ENCODE data around the gene SHROOM1. TPM values are rescaled to one million over a fixed set of nuclear protein-coding genes. Genes with fewer than 3 reads are reported as not detected.
"Not testable (repeated sequence)": the region's sequence is repeated elsewhere in the genome, so short reads cannot be mapped to it uniquely, and the experiment has no call there.

Gene SHROOM1
- total RNA-seq, 1 experiment from 2014 or later: 1.6 TPM

- H2AFZ ChIP-seq (ENCODE audit: low read length); H3K9me2 ChIP-seq (replicated peaks; ENCODE audit: insufficient read depth, low read length); H3K9ac ChIP-seq (ENCODE audit: low read length): not testable (repeated sequence)
These were observed 27.8 kb downstream of the SHROOM1 start for GRCh38 chr5:132802685-132803066.

GRCh38 chr5:132802044-132802684 lies 28.3 kb downstream of the SHROOM1 start:
- no peaks in the 10 kb centered on the region for H3K36me3 ChIP-seq (ENCODE audit: insufficient read depth, low read length)
- no peaks in the 10 kb centered on the region for H4K20me1 ChIP-seq (ENCODE audit: insufficient read depth, low read depth, low read length)
- no peaks in the 10 kb centered on the region for H3K4me1 ChIP-seq (ENCODE audit: low read length)
- H2AFZ ChIP-seq (ENCODE audit: low read length): no peak overlapping the region
- no peaks in the 10 kb centered on the region for H3K9me2 ChIP-seq (replicated peaks; ENCODE audit: insufficient read depth, low read length)
- H3K4me3 ChIP-seq (ENCODE audit: low read length): no peak overlapping the region
- no peak for DNase-seq
- H3K4me2 ChIP-seq (ENCODE audit: low read depth, low read length, poor library complexity, severe bottlenecking): no peak overlapping the region
- H3K9me3 ChIP-seq (ENCODE audit: low read length): no peaks in the 10 kb centered on the region
- H3K9ac ChIP-seq (ENCODE audit: low read length): no peak overlapping the region
- H3K79me2 ChIP-seq (ENCODE audit: low read length): no peaks in the 10 kb centered on the region
- no peak overlapping the region for H3K27ac ChIP-seq (ENCODE audit: low read length)
- H3K27me3 ChIP-seq (ENCODE audit: low read length): no peaks in the 10 kb centered on the region

More at GRCh38 chr5:132802685-132803066, 27.8 kb downstream of the SHROOM1 start:
- DNase-seq; H3K9me3 ChIP-seq (ENCODE audit: low read length); H3K79me2 ChIP-seq (ENCODE audit: low read length); H3K4me3 ChIP-seq (ENCODE audit: low read length); H3K4me1 ChIP-seq (ENCODE audit: low read length); H3K27ac ChIP-seq (ENCODE audit: low read length); H3K36me3 ChIP-seq (ENCODE audit: insufficient read depth, low read length); H3K4me2 ChIP-seq (ENCODE audit: low read depth, low read length, poor library complexity, severe bottlenecking); H3K27me3 ChIP-seq (ENCODE audit: low read length); H4K20me1 ChIP-seq (ENCODE audit: insufficient read depth, low read depth, low read length): not testable (repeated sequence)

- H4K20me1 ChIP-seq (ENCODE audit: insufficient read depth, low read depth, low read length): no peaks in the 10 kb centered on the region
These were observed 29.9 kb downstream of the SHROOM1 start for GRCh38 chr5:132800545-132800944.

GRCh38 chr5:132799392-132799791 lies 31.1 kb downstream of the SHROOM1 start:
- Histone ChIP-seq H2AFZ (ENCODE audit: low read length) (no peak overlapping the region), H3K36me3 (ENCODE audit: insufficient read depth, low read length) (no peaks in the 10 kb centered on the region), H3K79me2 (ENCODE audit: low read length) (no peaks in the 10 kb centered on the region), H3K9me3 (ENCODE audit: low read length) (no peaks in the 10 kb centered on the region), H3K27me3 (ENCODE audit: low read length) (no peaks in the 10 kb centered on the region), H3K4me3 (ENCODE audit: low read length) (no peak overlapping the region), H3K4me1 (ENCODE audit: low read length) (no peaks in the 10 kb centered on the region), H3K9me2 (replicated peaks; ENCODE audit: insufficient read depth, low read length) (no peaks in the 10 kb centered on the region), H3K4me2 (ENCODE audit: low read depth, low read length, poor library complexity, severe bottlenecking) (no peak overlapping the region), H4K20me1 (ENCODE audit: insufficient read depth, low read depth, low read length) (no peaks in the 10 kb centered on the region), H3K27ac (ENCODE audit: low read length) (no peak overlapping the region), H3K9ac (ENCODE audit: low read length) (no peak overlapping the region)
- no peak for DNase-seq

More at GRCh38 chr5:132800545-132800944, 29.9 kb downstream of the SHROOM1 start:
- DNase-seq: no peak
- Histone ChIP-seq H3K79me2 (ENCODE audit: low read length) (no peaks in the 10 kb centered on the region), H3K4me1 (ENCODE audit: low read length) (no peaks in the 10 kb centered on the region), H3K9ac (ENCODE audit: low read length) (no peak overlapping the region), H3K4me2 (ENCODE audit: low read depth, low read length, poor library complexity, severe bottlenecking) (no peak overlapping the region), H3K9me3 (ENCODE audit: low read length) (no peaks in the 10 kb centered on the region), H3K9me2 (replicated peaks; ENCODE audit: insufficient read depth, low read length) (no peaks in the 10 kb centered on the region), H2AFZ (ENCODE audit: low read length) (no peak overlapping the region), H3K27ac (ENCODE audit: low read length) (no peak overlapping the region), H3K27me3 (ENCODE audit: low read length) (no peaks in the 10 kb centered on the region), H3K4me3 (ENCODE audit: low read length) (no peak overlapping the region), H3K36me3 (ENCODE audit: insufficient read depth, low read length) (no peaks in the 10 kb centered on the region)

- Histone ChIP-seq H3K27ac (ENCODE audit: low read length) (no peak overlapping the region), H3K9ac (ENCODE audit: low read length) (no peak overlapping the region), H2AFZ (ENCODE audit: low read length) (no peak overlapping the region), H3K4me2 (ENCODE audit: low read depth, low read length, poor library complexity, severe bottlenecking) (no peak overlapping the region), H3K4me3 (ENCODE audit: low read length) (no peak overlapping the region), H3K9me3 (ENCODE audit: low read length) (no peaks in the 10 kb centered on the region), H3K27me3 (ENCODE audit: low read length) (no peaks in the 10 kb centered on the region), H3K4me1 (ENCODE audit: low read length) (no peaks in the 10 kb centered on the region), H3K9me2 (replicated peaks; ENCODE audit: insufficient read depth, low read length) (no peaks in the 10 kb centered on the region), H4K20me1 (ENCODE audit: insufficient read depth, low read depth, low read length) (no peaks in the 10 kb centered on the region), H3K36me3 (ENCODE audit: insufficient read depth, low read length) (no peaks in the 10 kb centered on the region), H3K79me2 (ENCODE audit: low read length) (no peaks in the 10 kb centered on the region)
- no peak for DNase-seq
These were observed 32.8 kb downstream of the SHROOM1 start for GRCh38 chr5:132797651-132798050.

GRCh38 chr5:132791026-132791425 lies 39.4 kb downstream of the SHROOM1 start:
- Histone ChIP-seq H3K4me2 (ENCODE audit: low read depth, low read length, poor library complexity, severe bottlenecking) (no peak overlapping the region), H3K4me1 (ENCODE audit: low read length) (no peaks in the 10 kb centered on the region), H4K20me1 (ENCODE audit: insufficient read depth, low read depth, low read length) (no peaks in the 10 kb centered on the region), H3K4me3 (ENCODE audit: low read length) (no peak overlapping the region), H3K9me3 (ENCODE audit: low read length) (no peaks in the 10 kb centered on the region), H3K9ac (ENCODE audit: low read length) (no peak overlapping the region), H3K36me3 (ENCODE audit: insufficient read depth, low read length) (no peaks in the 10 kb centered on the region), H3K27ac (ENCODE audit: low read length) (no peak overlapping the region), H2AFZ (ENCODE audit: low read length) (no peak overlapping the region), H3K79me2 (ENCODE audit: low read length) (no peaks in the 10 kb centered on the region), H3K27me3 (ENCODE audit: low read length) (no peaks in the 10 kb centered on the region), H3K9me2 (replicated peaks; ENCODE audit: insufficient read depth, low read length) (no peaks in the 10 kb centered on the region)
- no peak for DNase-seq

- Histone ChIP-seq H2AFZ (ENCODE audit: low read length) (no peak overlapping the region), H4K20me1 (ENCODE audit: insufficient read depth, low read depth, low read length) (no peaks in the 10 kb centered on the region), H3K4me3 (ENCODE audit: low read length) (no peak overlapping the region), H3K9me3 (ENCODE audit: low read length) (no peaks in the 10 kb centered on the region), H3K36me3 (ENCODE audit: insufficient read depth, low read length) (no peaks in the 10 kb centered on the region), H3K9ac (ENCODE audit: low read length) (no peak overlapping the region), H3K79me2 (ENCODE audit: low read length) (no peaks in the 10 kb centered on the region), H3K4me2 (ENCODE audit: low read depth, low read length, poor library complexity, severe bottlenecking) (no peak overlapping the region), H3K27ac (ENCODE audit: low read length) (no peak overlapping the region), H3K4me1 (ENCODE audit: low read length) (no peaks in the 10 kb centered on the region), H3K9me2 (replicated peaks; ENCODE audit: insufficient read depth, low read length) (no peaks in the 10 kb centered on the region), H3K27me3 (ENCODE audit: low read length) (no peaks in the 10 kb centered on the region)
- DNase-seq: no peak
These were observed 40.1 kb downstream of the SHROOM1 start for GRCh38 chr5:132790201-132790865.

GRCh38 chr5:132788990-132789886 lies 41.2 kb downstream of the SHROOM1 start:
- Histone ChIP-seq H3K79me2 (ENCODE audit: low read length) (no peaks in the 10 kb centered on the region), H3K9me3 (ENCODE audit: low read length) (no peaks in the 10 kb centered on the region), H2AFZ (ENCODE audit: low read length) (no peak overlapping the region), H3K27me3 (ENCODE audit: low read length) (no peaks in the 10 kb centered on the region), H3K36me3 (ENCODE audit: insufficient read depth, low read length) (no peaks in the 10 kb centered on the region), H3K27ac (ENCODE audit: low read length) (no peak overlapping the region), H3K9me2 (replicated peaks; ENCODE audit: insufficient read depth, low read length) (no peaks in the 10 kb centered on the region), H3K9ac (ENCODE audit: low read length) (no peak overlapping the region), H3K4me3 (ENCODE audit: low read length) (no peak overlapping the region), H4K20me1 (ENCODE audit: insufficient read depth, low read depth, low read length) (no peaks in the 10 kb centered on the region), H3K4me1 (ENCODE audit: low read length) (no peaks in the 10 kb centered on the region), H3K4me2 (ENCODE audit: low read depth, low read length, poor library complexity, severe bottlenecking) (no peak overlapping the region)
- DNase-seq: no peak
